Caki2 (cell line): ENCODE measurements around the gene TRIP12. TPM values are rescaled to one million over a fixed set of nuclear protein-coding genes. Genes with fewer than 3 reads are reported as not detected.
A peak's percentile ranks its signal among the peaks of the same experiment; 100 is the strongest.
"Not testable (repeated sequence)": the region's sequence is repeated elsewhere in the genome, so short reads cannot be mapped to it uniquely, and the experiment has no call there.

Source experiments
- DNase-seq: peaks from one replicate; pipeline ENCODE4 v3.0.0-alpha.2; 2015; ENCODE audit warnings: low read depth
- in situ Hi-C: cut with HindIII; loops from 2 replicates; pipeline ENCODE4 v1.10.0; 2016; ENCODE audit warnings: low sequenced_read_pairs, low pct_unique_long_range_greater_than_20kb, mixed read lengths
- total RNA-seq: library from RNA; depleted of rRNA; stranded (reverse); fragments of >200 nt; shearing (Covaris generic); gene quantifications from 2 replicates; pipeline ENCODE4 v1.2.3, GENCODE V29; 2014; ENCODE audit warnings: low replicate concordance

Gene TRIP12
- total RNA-seq, 1 experiment from 2014 or later = 21.3 TPM

DNA sequence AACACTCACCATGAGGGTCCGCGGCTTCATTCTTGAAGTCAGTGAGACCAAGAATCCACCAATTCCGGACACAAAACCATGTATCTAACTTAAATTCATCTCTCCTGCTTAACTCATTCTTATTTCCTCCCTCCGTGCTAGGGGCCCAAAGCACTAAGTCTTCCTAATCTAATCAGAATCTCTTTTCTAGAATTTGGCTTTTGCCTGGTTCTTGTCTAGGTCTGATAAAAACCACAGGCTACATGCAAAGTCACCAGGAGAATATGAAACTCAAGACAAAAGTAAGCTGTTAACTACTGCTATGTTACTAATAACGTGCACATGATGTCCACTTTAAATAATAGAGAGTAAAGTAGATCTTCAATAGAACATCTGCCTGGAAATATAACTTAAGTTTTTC lies 69.9 kb downstream of the TRIP12 start:
- DNase-seq = no peak
- in situ Hi-C loops = no loop called here

DNA sequence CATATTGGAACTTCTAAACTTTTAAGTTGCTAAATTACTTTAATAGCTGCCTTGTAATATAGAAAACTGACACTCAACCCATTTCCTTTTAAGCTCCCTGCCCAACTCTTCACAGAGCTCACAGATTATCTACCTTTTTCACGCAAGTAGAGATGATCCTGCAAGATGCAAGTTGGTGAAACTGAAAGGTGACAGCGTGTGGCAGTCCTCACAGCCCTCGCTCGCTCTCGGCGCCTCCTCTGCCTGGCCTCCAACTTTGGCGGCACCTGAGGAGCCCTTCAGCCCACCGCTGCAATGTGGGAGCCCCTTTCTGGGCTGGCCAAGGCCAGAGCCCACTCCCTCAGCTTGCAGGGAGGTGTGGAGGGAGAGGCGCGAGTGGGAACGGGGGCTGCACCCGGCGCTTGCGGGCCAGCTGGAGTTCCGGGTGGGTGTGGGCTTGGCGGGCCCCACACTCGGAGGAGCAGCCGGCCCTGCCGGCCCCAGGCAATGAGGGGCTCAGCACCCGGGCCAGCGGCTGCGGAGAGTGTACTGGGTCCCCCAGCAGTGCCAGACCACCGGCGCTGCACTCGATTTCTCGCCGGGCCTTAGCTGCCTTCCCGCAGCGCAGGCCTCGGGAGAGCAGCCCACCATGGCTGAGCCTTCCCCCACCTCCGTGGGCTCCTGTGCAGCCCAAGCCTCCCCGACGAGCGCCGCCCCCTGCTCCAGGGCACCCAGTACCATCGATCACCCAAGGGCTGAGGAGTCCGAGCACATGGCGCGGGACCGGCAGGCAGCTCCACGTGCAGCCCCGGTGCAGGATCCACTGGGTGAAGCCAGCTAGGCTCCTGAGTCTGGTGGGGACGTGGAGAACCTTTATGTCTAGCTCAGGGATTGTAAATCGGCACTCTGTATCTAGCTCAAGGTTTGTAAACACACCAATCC lies 71.2 kb downstream of the TRIP12 start:
- DNase-seq, in situ Hi-C loops: not testable (repeated sequence)

DNA sequence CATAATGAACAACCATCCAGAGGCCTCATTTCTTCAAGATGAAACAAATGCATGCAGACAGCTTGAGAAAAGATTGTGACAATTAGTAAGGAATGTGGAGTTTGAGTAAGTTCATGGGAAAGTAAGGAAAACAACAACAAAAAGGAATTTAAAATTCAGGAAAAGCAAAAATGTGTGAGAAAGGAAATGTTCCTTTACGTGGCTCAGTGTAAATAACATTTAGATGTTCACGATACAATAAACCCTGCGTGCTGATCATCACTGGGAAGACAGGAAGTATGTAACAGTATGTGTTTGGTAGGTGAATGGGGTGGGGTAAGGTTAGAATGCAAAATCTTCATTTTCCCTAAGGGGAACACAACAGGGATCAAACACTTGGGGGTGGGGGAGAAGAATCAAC lies 72.7 kb downstream of the TRIP12 start:
- no peak for DNase-seq
- in situ Hi-C loops = no loop called here

DNA sequence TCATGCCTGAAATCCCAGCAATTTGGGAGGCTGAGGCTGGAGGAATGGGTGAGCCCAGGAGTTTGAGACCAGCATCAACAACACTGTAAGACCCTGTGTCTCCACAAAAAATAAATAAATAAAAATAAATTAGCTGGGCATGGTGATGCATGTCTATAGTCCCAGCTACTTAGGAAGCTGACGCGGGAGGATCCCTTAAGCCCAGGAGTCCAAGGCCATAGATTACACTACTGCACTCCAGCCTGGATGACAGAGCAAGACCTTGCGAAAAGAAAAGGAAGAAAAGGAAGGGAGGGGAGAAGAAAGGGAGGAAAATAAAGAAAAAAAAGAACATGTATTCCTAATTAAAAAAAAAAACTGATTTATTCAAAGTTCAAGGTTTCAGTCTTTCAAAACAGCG lies 78.2 kb downstream of the TRIP12 start:
- no peak for DNase-seq
- in situ Hi-C loops = no loop called here

DNA sequence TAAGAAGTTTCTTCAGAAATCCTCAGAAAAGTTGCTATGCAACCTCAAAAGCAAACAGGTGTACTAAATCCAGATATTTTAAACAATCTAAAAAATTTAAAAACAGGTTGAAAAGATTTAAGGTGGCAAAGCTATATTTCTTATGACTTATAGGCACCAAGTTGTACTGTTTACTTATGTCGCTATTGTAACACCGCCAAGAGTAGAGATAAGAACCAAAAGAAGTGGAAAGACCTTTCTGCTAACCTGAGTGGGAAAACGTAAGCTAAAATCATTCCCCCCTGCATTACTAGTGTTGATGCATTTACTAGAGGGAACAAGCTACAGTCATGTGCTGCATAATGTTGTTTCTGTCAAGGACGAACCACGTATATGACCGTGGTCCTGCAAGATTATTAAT lies 83.1 kb downstream of the TRIP12 start:
- no peak for DNase-seq
- in situ Hi-C loops = no loop called here

DNA sequence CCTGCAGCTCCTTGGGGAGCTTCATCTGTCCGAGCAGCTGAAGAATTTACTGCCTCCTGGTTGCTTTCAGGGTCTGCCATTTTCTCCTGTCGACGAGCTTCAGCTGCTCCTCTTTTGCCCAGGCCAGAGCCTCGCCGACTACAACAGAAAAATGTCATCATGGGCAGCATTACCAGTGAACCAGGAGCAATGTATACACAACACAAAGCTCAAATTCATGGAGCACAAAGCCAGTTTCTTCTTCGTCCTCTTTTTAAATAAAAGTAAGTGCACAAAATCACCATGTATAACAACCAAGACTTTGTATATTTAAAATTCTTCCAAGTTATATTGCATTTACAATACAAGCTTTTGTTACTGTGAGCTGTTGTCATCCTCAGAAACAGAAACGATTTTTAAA lies 85.0 kb downstream of the TRIP12 start:
- in situ Hi-C loops = no loop called here
- DNase-seq = no peak

DNA sequence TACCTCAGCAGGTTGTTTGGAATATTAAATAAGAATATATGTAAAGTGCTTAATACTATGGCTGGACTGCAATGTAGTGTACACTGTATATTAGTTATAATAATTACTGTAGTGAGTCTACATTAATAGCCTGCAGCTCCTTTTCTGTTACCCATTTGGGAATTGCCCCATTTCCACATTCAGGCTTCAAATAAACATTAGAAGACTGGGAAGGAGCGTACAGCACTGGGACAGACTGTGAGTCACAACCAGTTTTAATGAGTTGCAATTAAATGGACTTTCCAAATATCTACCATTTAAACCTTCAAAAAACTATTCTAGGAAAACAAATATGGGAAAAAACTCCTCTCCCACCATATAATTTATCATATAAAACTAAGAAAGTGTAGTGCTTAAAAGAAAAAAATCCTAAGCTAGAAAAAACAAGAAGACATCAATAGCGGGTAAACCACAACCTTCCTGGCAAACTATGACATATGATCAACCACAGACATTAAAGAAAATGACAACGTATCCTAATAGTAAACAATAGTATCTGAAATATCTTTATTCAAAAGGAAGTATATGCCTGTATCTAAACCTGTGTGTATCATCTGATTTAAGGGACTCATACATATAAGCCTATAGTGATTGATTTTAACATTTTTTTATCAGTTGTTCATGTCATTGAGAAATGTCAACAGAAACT lies 86.1 kb downstream of the TRIP12 start:
- in situ Hi-C loops = no loop called here

DNA sequence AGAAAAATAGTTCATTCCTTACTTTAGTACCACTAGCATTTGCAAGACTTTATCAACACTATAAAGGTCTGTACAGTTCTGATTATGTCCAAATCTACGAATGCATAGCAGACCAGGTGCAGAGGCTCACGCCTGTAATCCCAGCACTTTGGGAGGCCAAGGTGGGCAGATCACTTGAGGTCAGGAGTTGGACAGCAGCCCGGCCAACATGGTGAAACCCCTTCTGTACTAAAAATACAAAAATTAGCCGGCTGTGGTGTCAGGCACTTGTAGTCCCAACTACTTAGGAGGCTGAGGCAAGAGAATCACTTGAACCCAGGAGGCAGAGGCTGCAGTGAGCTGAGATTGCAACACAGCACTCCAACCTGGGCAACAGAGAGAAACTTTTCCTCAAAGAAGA lies 87.4 kb downstream of the TRIP12 start:
- DNase-seq, in situ Hi-C loops: not testable (repeated sequence)

More for the DNA sequence above, 86.1 kb downstream of the TRIP12 start:
- DNase-seq = no peak

DNA sequence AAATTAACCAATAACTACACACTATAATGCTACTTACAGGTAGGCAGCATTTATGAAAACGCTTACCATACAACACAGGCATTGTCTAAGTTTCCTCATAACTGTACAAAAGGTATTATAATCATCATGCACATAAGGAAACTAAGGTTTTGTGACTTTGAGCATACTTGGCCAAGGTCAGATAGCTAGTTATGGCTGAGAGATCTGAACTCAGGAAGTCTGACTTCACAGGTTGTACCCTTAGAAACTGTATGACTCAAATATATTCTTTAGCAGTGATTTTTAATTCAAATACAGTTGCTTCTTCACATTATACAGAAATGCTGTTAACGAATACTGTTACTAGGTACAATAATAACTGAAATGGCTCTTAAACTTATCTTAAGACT lies 89.3 kb downstream of the TRIP12 start:
- DNase-seq = no peak
- in situ Hi-C loops = no loop called here

DNA sequence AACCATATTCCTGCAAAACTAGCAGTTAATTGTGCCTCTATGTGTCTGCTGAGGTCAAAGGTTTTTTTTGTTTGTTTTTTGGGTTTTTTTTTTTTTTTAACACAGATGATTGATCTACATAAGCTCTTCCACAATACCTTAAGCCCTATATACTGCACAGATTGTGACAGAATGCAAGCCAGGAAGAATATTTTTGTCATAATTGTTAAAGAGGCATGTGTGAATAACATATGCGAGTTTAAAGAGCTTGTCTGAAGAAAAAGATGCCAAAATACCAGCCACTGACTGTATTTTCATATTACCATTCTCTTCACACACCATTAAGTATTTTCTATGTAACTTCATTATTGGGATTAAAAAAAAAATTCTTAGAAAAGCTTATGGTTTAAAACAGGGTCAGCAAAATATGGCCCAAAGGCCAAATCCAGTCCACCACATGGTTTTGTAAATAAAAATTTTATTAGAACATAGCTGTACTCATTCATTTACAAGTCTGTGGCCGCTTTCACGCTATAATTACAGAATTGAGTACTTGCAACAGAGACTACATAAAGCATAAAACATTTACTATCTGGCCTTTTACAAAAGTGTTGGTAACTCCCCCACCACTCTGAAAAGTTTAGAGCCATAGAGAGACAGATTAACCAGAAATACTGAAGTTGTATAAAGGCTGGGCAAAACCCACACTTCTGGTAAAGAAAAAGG lies 89.9 kb downstream of the TRIP12 start:
- in situ Hi-C loops = no loop called here
- no peak for DNase-seq

DNA sequence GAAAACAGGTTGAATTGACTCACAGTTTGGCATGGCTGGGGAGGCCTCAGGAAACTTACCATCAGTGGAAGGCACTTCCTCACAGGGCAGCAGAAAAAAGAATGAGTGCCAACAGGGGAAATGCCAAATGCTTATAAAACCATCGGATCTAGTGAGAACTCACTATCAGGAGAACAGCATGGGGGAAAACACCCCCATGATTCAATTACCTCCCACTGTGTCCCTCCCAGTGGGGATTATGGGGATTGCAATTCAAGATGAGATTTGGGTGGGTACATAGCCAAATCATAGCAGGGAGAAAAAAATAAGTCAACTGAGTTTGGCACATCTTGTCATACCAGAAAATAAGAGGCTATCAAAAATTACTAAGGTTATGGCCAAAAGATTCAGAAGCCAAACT lies 96.3 kb downstream of the TRIP12 start:
- in situ Hi-C loops = no loop called here
- no peak for DNase-seq

DNA sequence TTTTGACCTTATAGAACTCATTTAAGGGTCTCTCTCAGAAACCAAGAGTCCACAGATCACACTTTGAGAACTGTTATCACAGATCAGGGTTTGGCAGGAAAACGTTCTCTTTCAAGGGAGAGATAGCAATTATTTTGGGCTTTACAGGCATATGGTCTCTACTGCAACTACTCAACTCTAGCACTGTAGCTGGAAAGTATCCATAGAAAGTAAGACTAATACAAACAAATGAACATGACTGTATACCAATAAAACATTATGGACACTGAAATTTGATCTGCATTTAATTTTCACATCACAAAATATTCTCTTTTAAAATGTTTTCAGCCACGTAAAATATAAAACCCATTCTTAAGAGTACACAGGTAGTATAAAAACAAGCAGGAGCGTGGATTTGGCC lies 100.5 kb downstream of the TRIP12 start:
- DNase-seq = no peak
- in situ Hi-C loops = no loop called here

DNA sequence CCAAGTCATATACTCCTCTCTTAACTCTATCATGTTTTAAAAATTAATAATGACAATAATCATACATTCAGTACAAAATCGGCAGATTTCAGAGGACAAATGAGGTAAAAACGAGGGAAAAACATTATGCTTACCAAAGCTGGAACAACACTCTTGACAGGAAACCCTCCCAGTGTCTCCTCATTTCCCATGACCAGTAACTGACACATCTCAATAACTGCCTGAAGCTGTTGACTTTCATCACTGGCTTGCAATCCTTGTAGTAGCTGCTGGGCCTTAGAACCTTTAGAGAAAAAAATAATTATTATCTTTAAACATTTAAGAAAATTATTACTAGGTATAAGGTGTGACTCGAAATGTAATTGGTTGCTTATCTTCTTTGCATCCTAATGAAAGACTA lies 103.6 kb downstream of the TRIP12 start:
- in situ Hi-C loops = no loop called here
- DNase-seq = no peak

DNA sequence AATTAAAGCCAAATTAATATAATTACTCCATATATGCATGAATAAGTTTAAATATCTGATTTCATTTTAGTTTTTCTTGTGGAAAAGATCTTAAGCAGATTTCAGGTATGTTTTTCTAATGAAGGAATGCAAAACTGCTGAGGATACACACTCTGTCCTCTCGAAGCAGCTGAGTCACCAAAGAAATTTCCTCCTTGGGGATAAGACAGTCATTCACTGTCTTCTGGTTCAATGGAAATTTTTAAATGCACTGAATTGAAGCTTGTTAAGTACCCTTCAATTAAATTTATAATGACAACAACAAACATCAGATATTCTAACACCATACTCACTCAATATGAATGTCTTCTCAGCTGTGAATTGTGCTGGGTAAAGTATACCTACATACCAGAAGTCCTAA lies 106.0 kb downstream of the TRIP12 start:
- DNase-seq = peak; percentile 32
- in situ Hi-C loops = no loop called here

DNA sequence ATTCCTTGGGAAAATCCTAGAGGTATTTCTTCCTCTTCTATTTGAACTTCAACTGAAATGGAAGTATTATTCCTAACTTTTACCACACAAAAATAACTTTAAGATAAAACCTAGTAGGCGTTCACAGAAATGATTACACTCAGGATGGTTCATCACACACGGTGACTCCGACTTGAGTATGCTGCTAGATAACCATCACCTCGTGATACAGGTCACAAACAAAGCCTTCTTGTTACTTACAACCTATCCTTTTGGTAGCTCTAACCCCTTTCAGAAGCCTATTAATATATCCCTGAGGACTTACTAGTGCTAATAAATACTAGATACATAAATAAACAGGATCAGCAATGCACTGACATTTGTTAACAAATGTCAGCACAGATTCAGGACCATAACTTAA lies 106.5 kb downstream of the TRIP12 start:
- peak; percentile 14 for DNase-seq
- in situ Hi-C loops = no loop called here

DNA sequence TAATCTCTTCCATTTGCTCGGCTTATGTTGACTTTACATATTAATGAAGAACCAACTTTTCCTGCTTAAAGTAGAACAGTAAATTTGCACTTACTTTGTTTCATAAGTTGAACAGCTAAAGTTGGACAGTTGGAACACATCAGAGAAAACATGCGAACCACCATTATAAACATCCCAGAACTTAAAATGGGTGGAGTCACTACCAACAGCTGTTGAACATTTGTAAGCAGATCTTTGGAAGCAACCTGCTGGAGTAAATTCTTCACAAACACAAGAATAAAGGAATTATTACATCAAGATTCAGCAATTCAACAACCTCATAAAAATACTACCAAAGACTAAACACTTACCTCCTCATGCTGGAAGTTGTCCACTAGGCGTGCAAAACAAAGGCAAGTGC lies 111.0 kb downstream of the TRIP12 start:
- in situ Hi-C loops = no loop called here

DNA sequence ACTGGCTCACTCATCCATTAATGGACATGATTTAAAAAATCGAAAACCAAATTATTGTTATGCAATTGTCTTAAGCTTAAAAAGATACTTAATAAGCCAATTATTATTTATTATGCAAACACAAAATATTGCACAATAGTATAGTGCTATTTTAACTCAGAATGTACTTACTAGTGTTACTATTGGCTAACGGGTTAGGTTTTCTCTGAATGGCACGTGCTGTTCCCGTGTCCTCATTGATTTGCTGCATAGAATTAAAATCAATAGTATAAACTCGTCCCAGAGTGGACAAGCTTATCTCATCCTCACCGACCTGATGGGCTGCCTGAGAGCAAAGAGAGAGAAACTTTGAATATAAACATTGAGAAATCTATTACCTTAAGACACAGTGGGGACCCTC lies 116.2 kb downstream of the TRIP12 start:
- no peak for DNase-seq
- in situ Hi-C loops = no loop called here

More for the DNA sequence above, 111.0 kb downstream of the TRIP12 start:
- DNase-seq = no peak

DNA sequence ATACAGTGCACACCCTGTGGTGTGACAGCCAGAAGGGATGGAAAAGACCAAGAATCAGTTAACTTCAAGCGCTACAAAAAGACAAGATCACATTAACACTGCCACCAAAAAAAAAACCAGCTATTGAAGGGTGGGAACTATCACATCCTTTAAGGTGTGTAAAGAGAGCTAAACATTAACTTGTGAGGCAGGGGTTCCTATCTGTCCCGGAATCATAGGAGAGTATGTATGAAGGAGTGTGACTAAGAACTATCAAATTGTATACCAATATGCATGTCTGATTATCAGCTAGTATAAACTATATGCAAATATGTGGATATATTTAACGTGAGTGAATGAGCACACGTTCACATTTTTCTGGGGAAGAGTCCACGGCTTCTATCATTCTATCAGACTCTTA lies 119.0 kb downstream of the TRIP12 start:
- no peak for DNase-seq
- in situ Hi-C loops = no loop called here
